ENCODE data around the gene L1TD1.
A peak's percentile ranks its signal among the peaks of the same experiment; 100 is the strongest.
"Not testable (repeated sequence)": the region's sequence is repeated elsewhere in the genome, so short reads cannot be mapped to it uniquely, and the experiment has no call there.

L1TD1 gene

GRCh38 chr1:62194651-62195544 is at the start of gene L1TD1:
TSS of gene L1TD1 (plus strand) at chr1:62194849. CDS start at chr1:62206629, 11,780 bp downstream.
- no peak for DNase-seq

GRCh38 chr1:62159940-62160348 is 34.7 kb upstream of the L1TD1 start:
- DNase-seq: no peak

- no peak for DNase-seq
These were observed 32.9 kb upstream of the L1TD1 start for GRCh38 chr1:62161711-62162110.

- not testable (repeated sequence) for DNase-seq
These were observed 24.3 kb upstream of the L1TD1 start for GRCh38 chr1:62170380-62170779.

- DNase-seq: peak; percentile 24
These were observed 19.0 kb upstream of the L1TD1 start for GRCh38 chr1:62175568-62176179.

- DNase-seq: no peak
These were observed 17.9 kb upstream of the L1TD1 start for GRCh38 chr1:62176597-62177312.

- no peak for DNase-seq
These were observed 17.0 kb upstream of the L1TD1 start for GRCh38 chr1:62177621-62178020.

GRCh38 chr1:62178372-62178771 is 16.3 kb upstream of the L1TD1 start:
- no peak for DNase-seq

GRCh38 chr1:62180054-62180453 is 14.6 kb upstream of the L1TD1 start:
- not testable (repeated sequence) for DNase-seq

GRCh38 chr1:62180639-62181038 is 14.0 kb upstream of the L1TD1 start:
- no peak for DNase-seq

- DNase-seq: no peak
These were observed 13.1 kb upstream of the L1TD1 start for GRCh38 chr1:62181532-62181931.

- DNase-seq: not testable (repeated sequence)
These were observed 12.5 kb upstream of the L1TD1 start for GRCh38 chr1:62182157-62182556.

- not testable (repeated sequence) for DNase-seq
These were observed 11.3 kb upstream of the L1TD1 start for GRCh38 chr1:62183164-62184020.

- no peak for DNase-seq
These were observed 10.3 kb upstream of the L1TD1 start for GRCh38 chr1:62184336-62184735.

GRCh38 chr1:62185233-62185632 is 9.4 kb upstream of the L1TD1 start:
- not testable (repeated sequence) for DNase-seq

GRCh38 chr1:62185677-62186076 is 9.0 kb upstream of the L1TD1 start:
- DNase-seq: no peak

- DNase-seq: no peak
These were observed 7.1 kb upstream of the L1TD1 start for GRCh38 chr1:62187548-62187947.

- DNase-seq: no peak
These were observed 6.5 kb upstream of the L1TD1 start for GRCh38 chr1:62188111-62188510.

- no peak for DNase-seq
These were observed 1.5 kb downstream of the L1TD1 start for GRCh38 chr1:62196086-62196690.

- no peak for DNase-seq
These were observed 3.6 kb downstream of the L1TD1 start for GRCh38 chr1:62198069-62198780.

GRCh38 chr1:62198781-62199125 is 4.1 kb downstream of the L1TD1 start:
- DNase-seq: no peak

GRCh38 chr1:62207187-62207586 is 12.5 kb downstream of the L1TD1 start:
- DNase-seq: no peak

All from NCI-H1436 treated with DMSO at 0.1 percent for 48 hours (cell line).